Hematopoietic multipotent progenitor cell treated with erythropoietin and hydrocortisone succinate and interleukin-3 and kit ligand, for 6 days (in vitro differentiated cells): ENCODE results near the gene IL12RB1.
A peak's percentile ranks its signal among the peaks of the same experiment; 100 is the strongest.
"Not testable (repeated sequence)": the region's sequence is repeated elsewhere in the genome, so short reads cannot be mapped to it uniquely, and the experiment has no call there.

ENCODE experiments used
- DNase-seq: peaks from one replicate; pipeline ENCODE4 v3.0.0-alpha.2; 2015

The IL12RB1 gene

DNA sequence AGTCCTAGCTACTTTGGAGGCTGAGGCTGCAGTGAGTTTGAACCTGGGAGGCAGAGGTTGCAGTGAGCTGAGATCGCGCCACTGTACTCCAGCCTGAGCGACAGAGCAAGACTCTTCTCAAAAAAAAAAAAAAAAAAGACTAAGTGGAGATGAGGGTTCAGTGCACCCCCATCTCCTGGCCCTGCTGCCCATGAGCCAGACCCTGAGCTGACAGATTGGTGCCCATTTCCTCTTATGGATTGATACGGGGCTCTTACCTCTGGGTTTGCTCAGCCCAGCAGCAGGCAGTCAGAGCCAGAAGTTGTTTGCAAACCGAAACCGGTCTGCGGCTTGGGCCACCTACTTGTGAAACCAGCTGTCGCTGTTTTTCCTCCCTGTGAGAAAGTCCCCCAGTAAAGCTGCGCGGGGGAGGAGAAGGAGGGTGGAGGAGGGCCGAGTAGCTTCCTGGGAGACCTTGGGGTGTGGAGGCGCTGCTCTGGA, 41.9 kb downstream of the IL12RB1 start:
- DNase-seq, result peak; percentile 82

DNA sequence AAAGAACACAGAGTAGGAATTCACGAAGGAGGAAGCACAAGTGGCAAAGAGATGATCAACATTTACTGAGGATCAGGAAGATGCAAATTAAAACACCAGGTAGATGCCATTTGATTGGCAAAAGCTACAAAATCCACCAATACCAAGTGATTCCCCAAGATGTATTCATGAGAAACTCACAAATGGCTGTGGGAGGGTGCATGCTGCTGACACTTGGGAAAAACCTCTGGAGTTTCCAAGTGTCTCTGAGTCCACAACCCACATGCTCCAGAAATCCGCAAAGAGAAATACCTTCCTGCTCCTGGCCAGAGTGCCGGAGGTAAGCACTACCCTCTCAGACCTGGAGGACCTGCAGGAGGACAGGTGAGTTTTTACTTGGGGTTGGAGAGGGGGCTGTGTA, 43.1 kb downstream of the IL12RB1 start:
- DNase-seq, result no peak

DNA sequence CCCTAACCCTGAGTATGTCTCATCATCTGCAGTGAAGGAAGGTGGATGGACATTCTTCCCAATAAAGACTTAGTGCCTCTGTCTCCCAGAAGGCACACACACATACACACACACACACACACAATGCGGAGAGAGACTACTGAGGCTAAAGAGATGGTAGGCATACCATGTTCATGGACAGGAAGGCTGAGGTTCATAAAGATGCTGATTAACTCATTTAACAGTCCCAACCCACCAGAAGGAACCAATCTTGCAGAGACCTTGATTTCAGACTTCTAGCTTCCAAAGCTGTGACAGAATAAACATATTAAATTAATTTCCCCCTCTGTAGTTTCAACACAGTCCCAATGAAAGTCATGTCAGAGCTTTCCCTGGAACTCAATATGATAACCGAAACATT, 45.7 kb downstream of the IL12RB1 start:
- DNase-seq, result no peak

DNA sequence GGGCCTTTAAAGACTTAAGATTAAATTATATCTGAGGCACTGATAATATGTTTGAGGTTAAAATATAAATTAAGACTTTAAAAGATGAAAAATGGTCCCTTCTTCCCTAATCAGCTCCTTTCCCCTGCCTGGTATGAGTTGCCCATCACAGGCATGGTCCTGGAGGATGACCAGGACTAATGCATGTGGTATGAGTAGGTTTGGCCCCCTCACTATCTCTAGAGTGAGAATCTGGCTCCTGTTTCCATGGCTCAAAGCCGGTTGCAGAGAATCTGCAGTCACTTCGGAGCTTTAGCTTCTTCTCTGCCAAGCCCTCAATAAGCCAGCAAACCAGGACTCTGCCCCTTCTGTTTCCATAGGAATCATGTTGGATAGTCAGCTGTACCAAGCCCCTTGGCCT, 54.6 kb downstream of the IL12RB1 start:
- not testable (repeated sequence) for DNase-seq

DNA sequence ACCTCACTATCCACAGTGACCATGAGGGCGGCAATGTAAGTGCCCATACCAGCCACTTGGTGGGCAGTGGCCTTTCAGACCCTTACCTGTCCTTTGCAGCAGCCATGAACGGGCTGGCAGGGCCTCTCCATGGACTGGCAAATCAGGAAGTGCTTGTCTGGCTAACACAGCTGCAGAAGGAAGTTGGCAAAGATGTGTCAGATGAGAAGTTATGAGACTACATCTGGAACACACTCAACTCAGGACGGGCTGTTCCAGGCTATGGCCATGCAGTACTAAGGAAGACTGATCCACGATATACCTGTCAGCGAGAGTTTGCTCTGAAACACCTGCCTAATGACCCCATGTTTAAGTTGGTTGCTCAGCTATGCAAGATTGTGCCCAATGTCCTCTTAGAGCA, 55.3 kb downstream of the IL12RB1 start:
- peak; percentile 29 for DNase-seq

DNA sequence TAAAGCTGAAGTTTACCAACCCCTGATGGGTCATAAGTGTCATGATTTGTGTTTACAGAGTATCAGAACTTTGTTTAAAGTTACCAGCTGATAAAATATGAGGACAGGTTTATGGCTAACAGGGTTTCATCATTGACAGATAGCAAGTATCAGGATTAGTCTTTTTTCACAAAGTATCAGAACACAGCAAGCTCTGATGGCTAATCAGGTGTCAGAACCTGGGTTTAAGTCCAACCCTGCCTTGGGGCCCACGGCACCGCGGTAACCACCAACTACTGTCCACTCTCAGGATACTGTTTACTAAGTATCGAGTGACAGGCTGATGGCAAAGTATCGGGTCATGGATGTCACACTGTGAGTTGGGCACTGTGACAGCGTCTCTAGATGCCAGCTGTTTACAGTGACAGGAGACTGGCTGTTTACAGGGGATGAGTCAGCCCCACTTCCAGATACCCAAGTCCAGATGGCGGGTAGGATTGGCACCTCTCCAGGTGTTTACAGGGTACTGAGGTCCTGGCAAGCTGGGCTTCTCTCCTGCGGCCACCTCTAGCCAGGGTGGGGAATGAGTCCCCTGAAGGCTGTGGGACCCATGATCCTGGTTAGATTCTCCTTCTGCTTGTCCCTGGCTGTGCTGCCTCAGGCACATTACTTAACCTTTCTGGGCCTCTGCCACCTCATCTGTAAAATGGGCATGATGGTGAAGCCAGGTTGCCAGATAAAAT, 57.0 kb downstream of the IL12RB1 start:
- DNase-seq, result peak; percentile 72

DNA sequence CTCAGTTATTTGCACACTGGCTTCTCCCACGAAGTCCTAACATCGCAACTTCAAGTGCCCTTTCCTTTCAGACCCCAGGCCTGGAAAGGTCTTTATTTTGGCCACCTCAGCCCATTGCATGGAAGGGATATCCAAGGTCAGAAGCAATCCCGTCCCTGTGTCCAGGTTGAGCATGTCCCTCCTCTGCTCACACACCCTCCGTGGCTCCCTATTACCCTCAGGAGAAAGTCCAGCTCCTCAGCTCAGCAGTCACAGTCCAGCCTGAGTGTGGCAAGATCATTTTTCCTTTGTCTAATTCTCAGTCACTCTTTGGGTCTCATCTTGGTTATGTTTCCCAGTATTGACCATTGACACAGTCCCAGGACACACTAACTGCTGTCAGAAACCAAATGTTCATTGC, 59.6 kb downstream of the IL12RB1 start:
- no peak for DNase-seq

DNA sequence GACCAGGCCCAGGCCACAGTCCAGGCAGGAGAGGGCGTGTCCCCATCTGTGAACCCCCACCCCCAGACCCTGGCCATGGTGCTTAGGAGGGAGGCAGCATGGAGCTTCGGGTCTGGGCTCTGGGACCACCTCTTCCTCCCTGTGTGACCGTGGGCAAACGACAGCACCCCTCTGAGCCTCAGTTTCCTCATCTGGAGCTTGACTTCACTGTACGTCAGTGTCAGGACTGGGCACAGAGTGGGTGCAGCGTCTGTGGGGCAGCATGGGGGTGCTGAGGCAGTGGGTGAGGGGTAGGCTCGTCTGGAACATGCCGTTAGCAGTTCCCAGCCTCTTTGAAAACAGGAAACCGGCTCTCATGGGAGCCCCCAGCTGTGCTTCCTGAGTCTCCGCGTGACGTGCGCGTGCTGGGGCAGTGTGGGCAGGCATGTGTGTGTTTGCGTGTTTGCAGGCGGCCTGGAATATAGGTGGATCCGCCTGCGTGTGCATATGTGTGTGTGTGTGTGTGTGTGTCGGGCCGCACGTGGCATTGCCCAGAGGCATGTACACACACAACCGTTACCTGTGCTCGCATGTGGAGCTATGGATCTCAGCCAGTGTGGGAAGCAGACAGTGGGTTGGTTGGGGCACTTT, 63.0 kb downstream of the IL12RB1 start:
- DNase-seq, result peak; percentile 70

DNA sequence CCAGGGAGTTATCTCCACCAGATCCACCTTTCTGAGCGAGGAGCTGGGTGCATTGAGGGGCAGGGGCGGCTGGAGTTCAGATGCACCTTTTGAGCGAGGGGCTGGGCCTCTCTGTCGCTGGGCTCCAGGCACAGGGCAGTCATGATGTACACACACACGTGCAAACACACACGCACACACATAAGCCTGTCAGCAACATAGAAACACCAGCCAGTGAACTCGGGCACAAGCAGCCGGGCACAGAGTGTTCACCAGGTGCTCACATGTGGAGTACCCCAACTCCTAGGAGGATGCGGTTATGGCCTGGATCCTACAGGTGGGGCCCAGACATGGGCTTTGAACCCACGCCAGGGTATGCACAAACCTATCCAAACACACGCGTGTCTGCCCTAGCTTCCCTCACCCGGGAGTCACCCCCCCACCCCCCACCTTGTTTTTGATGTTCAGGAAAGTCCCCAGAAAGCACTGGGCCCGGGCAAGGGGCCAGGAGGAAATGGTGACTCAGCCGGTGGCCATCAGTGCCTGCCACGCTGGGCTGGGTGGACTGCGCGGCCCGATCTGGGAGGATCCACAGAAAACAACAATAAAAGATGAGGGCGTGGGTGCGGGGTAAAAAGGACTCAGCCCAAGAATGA, 65.5 kb downstream of the IL12RB1 start:
- peak; percentile 76 for DNase-seq

DNA sequence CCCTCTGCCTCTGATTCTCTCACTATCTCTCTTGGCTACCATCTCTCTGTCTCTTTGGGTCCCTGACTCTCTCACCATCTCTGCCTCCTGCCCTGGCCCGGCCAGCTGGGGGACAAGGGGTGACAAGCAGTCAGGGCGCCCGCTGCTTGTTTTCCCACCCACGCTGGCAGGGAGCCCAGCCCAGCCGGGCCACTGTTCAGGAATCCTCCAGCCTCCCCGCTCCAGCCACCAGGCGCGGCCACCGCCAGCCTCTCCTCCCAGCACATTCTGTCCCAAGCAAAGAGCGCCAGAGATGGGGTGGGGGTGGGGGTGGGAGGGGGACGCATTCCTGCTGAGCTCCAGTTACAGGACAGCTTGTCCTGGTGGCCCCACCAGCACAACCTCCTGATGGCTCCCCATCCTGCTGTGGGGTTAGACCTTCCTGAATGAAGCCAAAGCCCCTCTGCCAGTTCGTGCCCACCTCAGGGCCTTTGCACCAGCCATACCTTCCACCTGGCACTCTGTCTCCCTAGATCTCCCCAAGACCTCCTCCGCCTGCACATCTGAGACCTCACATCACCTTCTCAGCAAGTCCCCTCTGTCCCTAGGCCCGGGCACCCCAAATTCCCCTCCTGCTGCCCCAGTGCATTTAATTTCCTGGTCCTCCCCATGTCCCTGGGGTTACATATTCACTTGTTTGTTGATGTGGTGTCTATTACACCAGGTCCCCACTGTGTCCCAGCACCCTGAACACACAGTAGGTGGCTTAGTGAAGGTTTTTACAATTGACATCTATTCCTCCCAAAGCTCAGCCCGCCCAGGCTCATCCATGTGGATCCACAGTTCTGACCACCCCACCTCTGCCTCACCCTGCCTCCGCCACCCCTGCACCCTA, 66.3 kb downstream of the IL12RB1 start:
- peak; percentile 40 for DNase-seq

DNA sequence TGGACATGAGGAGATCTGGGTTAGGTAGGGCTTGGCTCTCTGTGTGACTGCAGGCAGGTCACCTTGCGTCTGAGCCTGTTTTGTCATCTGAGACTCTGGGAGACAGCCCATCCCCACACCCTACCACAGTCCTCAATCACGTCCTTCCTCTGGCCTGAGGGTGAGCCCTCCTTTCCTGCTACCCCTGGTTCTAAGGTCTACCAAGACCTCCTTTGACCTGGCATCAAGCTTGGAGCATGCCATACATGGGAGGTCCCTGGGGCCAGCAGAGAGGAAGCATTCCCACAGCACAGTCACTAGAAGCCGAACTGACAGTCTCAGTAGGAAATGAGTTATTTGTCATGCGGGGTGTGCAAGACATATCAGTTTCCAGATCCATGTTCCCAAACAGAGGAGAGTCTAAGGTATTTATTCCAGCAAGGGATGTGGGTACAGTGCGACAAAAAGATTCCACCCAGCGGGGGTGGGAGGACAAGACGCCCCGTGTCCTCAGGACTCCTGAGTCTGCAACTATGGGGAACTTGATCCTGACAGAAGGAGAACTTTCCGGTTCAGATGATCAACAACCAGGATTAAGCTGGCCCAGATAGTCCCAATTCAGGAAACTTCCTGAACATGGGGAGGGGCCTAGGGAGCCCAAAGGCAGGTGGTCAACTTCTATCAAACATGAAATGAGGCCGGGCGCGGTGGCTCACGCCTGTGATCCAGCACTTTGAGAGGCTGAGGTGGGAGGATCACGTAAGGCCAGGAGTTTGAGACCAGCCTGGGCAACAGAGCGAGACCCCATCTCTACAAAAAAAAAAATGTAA, 69.3 kb downstream of the IL12RB1 start:
- no peak for DNase-seq

DNA sequence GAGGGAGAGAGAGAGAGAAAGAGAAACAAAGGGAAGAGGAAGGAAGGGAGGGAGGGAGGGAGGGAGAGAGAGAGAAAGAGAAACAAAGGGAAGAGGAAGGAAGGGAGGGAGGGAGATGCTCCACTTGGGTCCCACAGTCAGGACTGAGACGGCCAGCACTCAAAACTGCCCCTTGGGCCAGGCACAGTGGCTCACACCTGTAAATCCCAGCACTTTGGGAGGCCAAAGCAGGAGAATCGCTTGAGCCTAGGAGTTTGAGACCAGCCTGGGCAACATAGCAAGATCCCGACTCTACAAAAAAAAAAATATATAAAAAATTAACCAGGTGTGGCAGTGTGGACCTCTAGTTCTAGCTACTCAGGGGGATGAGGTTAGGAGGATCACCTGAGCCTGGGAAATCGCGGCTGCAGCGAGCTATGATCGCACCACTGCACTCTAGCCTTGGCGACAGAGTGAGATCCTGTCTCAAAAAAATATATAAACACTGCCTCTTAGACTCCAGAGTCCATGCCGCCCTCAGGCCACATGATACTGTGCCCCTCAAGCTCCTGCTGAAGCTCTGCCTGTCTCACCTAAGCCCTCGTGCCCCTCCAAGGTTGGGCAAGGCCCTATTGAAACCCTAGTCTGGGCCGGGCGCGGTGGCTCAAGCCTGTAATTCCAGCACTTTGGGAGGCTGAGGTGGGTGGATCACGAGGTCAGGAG, 70.4 kb downstream of the IL12RB1 start:
- DNase-seq, result no peak

DNA sequence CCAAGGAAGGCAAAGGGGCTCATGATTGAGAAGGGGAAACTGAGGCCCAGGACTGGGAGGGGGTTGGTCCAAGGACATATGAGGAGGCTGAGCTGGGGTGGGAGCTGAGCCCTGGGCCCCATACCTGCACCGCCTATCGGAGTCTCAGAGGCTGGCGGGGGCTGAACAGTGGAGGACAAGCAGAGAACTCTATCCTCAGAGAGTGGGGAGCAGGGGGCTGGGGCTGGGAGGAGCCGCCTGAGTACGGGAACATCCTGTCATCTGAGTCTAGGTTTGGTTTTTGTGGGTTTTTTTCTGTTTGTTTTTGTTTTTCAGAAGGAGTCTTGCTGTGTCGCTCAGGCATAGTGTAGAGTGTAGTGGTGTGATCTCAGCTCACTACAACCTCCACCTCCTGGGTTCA, 72.5 kb downstream of the IL12RB1 start:
- DNase-seq, result no peak

DNA sequence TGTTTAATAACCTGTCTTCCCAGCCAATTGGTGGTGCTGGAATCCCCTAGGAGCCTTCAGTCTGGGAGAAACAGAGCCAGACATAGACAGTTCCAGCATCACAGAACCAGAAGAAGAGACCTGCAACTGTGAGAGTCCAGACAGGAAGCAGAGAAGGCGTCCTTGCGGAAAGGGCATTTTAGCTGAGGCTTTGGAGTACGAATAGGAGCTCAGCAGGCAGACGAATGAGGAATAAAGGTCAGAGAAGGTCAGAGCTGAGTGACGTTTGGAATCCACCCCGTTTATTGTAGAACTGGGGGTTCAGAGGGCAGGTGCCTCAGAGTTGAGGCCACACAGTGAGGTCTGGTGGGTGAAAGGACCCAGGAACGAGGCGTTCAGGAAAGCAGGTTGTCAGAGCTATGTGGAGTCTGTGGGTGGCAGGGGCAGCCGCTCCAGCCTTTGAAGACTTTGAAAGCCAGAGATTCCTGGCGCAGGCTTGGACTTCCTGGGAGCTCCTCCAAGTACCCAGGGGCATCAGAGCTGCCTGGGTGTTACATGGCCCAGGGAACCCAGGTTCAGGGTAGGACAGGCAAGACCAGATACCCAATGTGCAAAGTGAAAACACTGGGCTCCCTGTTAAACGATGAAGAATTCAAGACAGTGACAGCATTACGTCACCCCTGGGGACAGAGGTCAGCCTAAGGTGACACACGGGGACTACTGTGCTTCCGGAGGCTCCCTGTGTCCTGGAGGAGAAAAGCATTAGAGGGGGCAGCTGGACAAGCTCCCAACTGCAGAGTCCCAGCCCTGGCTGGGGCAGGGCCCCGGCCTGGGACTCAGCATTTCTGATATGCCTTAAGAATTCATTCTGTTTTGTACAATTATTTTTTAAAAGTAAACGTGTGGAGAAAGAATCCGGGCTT, 73.3 kb downstream of the IL12RB1 start:
- DNase-seq, result no peak

DNA sequence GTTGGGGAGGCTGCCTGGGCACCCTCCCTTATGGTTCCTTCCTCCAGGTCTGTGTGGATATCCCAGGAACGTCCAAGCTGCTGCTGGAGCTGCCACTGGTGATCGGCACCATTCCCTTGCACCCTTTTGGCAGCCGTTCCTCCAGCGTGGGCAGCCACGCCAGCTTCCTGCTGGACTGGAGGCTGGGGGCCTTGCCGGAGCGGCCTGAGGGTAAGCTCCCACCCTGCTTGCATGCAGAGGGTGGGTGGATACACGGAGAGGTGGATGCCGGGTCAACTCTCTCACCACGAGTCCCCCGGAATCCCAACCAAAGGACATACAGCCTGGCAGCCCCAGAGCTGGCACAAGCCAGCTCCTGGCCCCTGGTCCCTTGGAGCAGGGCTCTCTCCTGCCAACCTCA, 76.6 kb downstream of the IL12RB1 start:
- no peak for DNase-seq

DNA sequence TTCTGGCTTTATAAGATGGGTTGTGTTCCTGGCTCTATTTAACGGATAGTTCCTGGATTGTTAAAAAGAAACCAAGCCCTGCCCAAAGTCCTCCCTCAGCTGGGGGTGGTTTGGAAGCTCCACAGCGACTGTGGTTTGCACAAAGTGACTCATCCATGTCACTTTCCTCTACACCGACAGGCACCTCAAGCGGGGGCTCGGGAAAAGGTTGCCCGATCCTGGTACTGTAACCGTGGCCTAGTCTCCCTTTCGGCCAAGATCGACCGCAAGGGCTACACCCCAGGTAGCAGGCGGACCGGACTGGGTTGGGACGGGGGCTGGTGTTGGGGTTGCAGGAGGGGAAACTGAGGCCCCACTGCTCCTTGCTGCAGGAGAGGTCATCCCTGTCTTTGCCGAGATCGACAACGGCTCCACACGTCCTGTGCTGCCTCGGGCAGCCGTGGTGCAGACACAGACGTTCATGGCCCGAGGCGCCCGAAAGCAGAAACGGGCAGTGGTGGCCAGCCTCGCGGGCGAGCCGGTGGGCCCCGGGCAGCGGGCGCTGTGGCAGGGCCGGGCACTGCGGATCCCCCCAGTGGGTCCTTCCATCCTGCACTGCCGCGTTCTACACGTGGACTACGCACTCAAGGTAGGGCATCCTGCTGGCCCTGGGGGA, 77.2 kb downstream of the IL12RB1 start:
- no peak for DNase-seq
